Ishikawa (cell line): Measurements from ENCODE around the gene RNASE1.

ENCODE experiments used
- CEBPB ChIP-seq: IDR thresholded peaks from 2 replicates; pipeline ENCODE4 v1.6.1; 2012
- CREB1 ChIP-seq: IDR thresholded peaks from 2 replicates; pipeline ENCODE4 v1.6.1; 2012; ENCODE audit warnings: low read depth
- EGR1 ChIP-seq: IDR thresholded peaks from 2 replicates; pipeline ENCODE4 v1.6.1; 2012
- EP300 ChIP-seq: IDR thresholded peaks from 2 replicates; pipeline ENCODE4 v1.6.1; 2012; ENCODE audit warnings: borderline replicate concordance
- FOXM1 ChIP-seq: IDR thresholded peaks from 2 replicates; pipeline ENCODE4 v1.6.1; 2012; ENCODE audit warnings: low read depth, borderline replicate concordance
- NFIC ChIP-seq: IDR thresholded peaks from 2 replicates; pipeline ENCODE4 v1.6.1; 2012
- RAD21 ChIP-seq: IDR thresholded peaks from 2 replicates; pipeline ENCODE4 v1.6.1; 2012; ENCODE audit warnings: low read depth
- TAF1 ChIP-seq: IDR thresholded peaks from 2 replicates; pipeline ENCODE4 v1.6.1; 2012; ENCODE audit warnings: low read depth, mild to moderate bottlenecking
- TCF12 ChIP-seq: IDR thresholded peaks from 2 replicates; pipeline ENCODE4 v1.6.1; 2012; ENCODE audit warnings: low read depth
- TEAD4 ChIP-seq: IDR thresholded peaks from 2 replicates; pipeline ENCODE4 v1.6.1; 2012
- YY1 ChIP-seq: IDR thresholded peaks from 2 replicates; pipeline ENCODE4 v1.6.1; 2012; ENCODE audit warnings: low read depth
- ZBTB7A ChIP-seq: IDR thresholded peaks from 2 replicates; pipeline ENCODE4 v1.6.1; 2012; ENCODE audit warnings: low read depth
- TF ChIP-seq, protein P1 (sequence below): IDR thresholded peaks from 2 replicates; pipeline ENCODE4 v1.6.1; 2012; ENCODE audit warnings: low read depth, mild to moderate bottlenecking
- TF ChIP-seq, protein P2 (sequence below): IDR thresholded peaks from 2 replicates; pipeline ENCODE4 v1.6.1; 2012
- TF ChIP-seq, protein P3 (sequence below): IDR thresholded peaks from 2 replicates; pipeline ENCODE4 v1.6.1; 2012

Gene RNASE1

DNA sequence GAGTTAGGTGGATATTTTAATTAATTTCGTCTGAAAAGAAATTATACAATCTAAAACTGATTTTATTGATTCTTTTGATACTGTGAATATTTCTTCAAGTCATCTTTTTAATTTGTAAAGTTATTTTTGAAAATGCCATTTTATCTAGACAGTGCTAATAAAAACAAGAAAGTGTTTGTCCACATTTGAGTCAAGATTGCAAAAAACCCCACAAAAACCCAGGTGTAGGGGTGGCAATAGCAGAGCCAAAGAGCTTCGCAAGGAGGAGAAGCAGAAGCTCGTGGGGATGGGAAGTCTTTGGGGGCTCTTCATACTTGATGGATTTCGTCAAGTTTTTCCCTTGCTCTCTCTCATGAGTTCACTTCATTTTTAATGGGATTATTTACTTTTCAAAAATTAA lies 15.6 kb downstream of the RNASE1 start:
- TF ChIP-seq YY1 (no peak), CREB1 (no peak), NFIC (no peak), ZBTB7A (no peak), FOXM1 (no peak), EGR1 (no peak), TAF1 (no peak)
- TF ChIP-seq, protein P1, sequence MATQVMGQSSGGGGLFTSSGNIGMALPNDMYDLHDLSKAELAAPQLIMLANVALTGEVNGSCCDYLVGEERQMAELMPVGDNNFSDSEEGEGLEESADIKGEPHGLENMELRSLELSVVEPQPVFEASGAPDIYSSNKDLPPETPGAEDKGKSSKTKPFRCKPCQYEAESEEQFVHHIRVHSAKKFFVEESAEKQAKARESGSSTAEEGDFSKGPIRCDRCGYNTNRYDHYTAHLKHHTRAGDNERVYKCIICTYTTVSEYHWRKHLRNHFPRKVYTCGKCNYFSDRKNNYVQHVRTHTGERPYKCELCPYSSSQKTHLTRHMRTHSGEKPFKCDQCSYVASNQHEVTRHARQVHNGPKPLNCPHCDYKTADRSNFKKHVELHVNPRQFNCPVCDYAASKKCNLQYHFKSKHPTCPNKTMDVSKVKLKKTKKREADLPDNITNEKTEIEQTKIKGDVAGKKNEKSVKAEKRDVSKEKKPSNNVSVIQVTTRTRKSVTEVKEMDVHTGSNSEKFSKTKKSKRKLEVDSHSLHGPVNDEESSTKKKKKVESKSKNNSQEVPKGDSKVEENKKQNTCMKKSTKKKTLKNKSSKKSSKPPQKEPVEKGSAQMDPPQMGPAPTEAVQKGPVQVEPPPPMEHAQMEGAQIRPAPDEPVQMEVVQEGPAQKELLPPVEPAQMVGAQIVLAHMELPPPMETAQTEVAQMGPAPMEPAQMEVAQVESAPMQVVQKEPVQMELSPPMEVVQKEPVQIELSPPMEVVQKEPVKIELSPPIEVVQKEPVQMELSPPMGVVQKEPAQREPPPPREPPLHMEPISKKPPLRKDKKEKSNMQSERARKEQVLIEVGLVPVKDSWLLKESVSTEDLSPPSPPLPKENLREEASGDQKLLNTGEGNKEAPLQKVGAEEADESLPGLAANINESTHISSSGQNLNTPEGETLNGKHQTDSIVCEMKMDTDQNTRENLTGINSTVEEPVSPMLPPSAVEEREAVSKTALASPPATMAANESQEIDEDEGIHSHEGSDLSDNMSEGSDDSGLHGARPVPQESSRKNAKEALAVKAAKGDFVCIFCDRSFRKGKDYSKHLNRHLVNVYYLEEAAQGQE = no peak
- TF ChIP-seq, protein P2, sequence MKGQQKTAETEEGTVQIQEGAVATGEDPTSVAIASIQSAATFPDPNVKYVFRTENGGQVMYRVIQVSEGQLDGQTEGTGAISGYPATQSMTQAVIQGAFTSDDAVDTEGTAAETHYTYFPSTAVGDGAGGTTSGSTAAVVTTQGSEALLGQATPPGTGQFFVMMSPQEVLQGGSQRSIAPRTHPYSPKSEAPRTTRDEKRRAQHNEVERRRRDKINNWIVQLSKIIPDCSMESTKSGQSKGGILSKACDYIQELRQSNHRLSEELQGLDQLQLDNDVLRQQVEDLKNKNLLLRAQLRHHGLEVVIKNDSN = no peak

DNA sequence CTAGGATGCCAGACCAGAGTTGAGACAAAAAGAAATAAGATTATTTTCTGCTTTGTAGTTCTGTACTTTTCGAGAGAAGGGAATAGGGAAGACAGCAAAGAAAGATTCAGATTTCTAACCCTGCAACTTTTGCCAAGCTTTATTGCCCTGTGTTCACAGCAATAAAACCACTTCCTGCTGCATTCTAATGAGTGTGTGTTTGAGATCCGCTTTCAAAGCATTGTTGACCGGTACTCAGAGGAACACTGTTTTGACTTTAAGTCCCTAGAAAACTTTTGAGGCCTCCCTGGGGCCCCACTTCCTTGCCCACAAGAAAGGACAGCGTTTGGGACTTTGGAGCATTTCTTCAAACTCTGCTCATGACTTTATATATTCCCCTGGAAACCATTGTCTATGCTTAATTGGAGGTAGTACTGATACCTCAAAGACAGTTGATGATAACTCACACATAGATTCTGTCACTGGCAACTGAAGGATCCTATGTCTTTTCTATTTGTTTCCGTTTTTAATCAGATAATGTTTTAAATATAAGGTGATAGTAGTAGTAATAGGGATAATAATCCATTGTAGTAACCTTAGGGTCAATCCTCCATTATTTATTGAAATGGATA lies 20.3 kb downstream of the RNASE1 start:
- TF ChIP-seq, protein P3, sequence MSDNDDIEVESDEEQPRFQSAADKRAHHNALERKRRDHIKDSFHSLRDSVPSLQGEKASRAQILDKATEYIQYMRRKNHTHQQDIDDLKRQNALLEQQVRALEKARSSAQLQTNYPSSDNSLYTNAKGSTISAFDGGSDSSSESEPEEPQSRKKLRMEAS = no peak
- TF ChIP-seq EP300 = no peak
- no peak for TF ChIP-seq YY1
- TF ChIP-seq TCF12 = no peak
- TF ChIP-seq, protein P1 = no peak
- TF ChIP-seq EGR1 = no peak
- TF ChIP-seq FOXM1 = no peak
- TF ChIP-seq CEBPB = no peak
- TF ChIP-seq ZBTB7A = no peak
- no peak for TF ChIP-seq TEAD4
- TF ChIP-seq CREB1 = no peak
- TF ChIP-seq, protein P2 = no peak
- no peak for TF ChIP-seq RAD21
- TF ChIP-seq TAF1 = no peak
- no peak for TF ChIP-seq NFIC

DNA sequence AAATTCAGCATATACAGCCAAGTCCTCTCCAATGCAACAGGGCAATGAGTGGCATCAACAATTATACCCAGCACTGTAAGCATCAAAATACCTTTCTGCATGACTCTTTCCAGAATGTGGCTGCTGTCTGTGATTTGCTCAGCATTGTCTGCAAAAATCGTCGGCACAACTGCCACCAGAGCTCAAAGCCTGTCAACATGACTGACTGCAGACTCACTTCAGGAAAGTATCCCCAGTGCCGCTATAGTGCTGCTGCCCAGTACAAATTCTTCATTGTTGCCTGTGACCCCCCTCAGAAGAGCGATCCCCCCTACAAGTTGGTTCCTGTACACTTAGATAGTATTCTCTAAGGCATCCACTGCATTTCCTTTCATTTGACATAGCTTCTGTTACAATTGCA lies 20.8 kb downstream of the RNASE1 start:
- no peak for TF ChIP-seq TCF12
- no peak for TF ChIP-seq FOXM1
- no peak for TF ChIP-seq CREB1
- TF ChIP-seq, protein P1 = no peak
- TF ChIP-seq, protein P2 = no peak
- no peak for TF ChIP-seq CEBPB
- no peak for TF ChIP-seq EGR1
- TF ChIP-seq YY1 = no peak
- TF ChIP-seq NFIC = no peak
- TF ChIP-seq TAF1 = no peak
- TF ChIP-seq ZBTB7A = no peak
- TF ChIP-seq EP300 = no peak
- TF ChIP-seq TEAD4 = no peak
- TF ChIP-seq, protein P3 = no peak
- TF ChIP-seq RAD21 = no peak

DNA sequence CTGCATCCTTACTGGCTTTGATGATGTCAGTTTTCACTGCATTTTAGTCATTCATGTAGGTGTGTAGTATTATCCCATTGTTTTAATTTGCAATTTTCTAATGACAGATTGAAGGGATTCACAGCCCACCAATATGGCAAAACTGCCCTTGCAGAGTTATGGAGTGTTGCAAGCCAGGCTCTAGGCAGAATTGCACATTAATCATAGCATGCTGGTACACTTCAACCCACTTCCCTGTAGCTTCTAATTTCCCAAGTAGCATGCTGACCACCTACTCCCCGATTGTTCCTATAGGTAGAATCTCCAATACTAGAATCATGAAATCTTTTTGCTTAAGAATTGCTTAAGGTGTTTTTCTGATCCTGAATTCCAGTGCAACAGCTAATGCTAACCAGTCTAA lies 26.7 kb downstream of the RNASE1 start:
- TF ChIP-seq TEAD4 (no peak), RAD21 (no peak), NFIC (no peak)
